Measurements from ENCODE around the gene ACAN.

Gene ACAN

DNA sequence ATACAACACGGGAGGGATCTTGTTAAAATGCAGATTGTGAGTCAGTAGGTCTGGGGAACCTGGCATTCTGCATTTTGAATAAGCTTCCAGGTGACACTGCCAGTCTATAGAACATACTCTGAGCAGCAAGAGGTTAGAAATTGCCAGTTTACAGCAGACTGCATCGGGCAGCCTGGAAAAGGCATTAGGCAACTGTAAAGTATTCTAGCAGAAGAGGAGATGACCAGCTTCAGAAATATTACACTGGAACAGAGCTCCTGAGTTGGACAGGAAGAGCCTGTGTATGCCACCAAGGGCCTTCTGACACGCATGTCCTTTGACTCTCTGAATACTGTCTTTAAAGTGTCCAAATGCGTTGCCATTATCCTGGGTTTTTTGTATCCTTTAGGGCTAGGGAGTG lies 2.5 kb upstream of the ACAN start:
- in situ Hi-C loops (cut with MboI; ENCODE audit: low sequenced_read_pairs), result no loop called here

DNA sequence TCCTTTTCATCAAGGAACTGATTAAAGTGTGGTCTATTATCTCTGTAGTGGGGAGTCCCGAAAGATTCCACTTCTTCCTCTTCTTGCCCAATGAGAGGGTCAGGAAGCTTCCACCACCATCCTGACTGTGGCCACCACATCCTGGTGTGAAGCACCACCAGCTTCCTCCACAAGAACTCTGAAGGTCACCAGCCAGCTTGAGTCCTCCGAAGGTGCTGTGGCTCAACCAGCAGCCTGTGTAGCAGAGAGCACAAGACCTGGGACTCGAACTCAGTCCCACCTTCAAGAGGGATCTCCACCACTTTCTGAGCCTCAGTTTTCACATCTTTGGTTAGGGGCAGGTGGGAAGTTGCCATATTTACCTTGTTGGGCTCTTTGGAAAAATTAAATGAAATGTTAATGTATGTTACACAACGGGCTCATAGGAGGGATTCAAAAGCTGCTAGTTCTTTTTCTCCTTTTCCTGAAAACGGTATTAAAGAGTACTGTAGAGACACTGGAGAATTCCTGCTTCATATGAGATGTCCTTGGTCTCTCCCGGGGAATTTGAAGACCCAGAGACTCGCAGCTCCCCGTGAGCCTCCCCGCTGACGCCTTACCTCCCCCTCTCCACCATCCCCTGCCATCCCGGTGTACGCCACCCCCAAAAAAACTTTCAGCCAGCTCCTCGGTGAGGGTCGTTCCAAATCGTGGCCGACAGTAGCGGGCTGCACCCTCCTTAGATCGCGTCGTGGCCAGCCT lies 816 bp upstream of the ACAN start:
- in situ Hi-C loops (cut with MboI; ENCODE audit: low sequenced_read_pairs), result no loop called here

DNA sequence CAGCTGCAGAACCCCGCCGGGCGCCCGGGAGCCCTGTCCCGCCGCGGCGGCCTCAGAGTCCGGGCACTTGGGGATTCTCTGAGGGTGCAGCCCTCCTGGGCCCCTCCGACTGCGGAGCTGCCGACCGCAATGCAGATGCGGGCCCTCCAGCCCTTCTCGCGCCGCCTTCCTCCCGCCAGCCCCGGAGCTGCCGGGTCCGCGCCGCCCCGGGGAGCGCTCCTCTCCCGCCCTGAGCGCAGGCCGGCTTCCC lies 320 bp upstream of the ACAN start:
- in situ Hi-C loops (cut with MboI; ENCODE audit: low sequenced_read_pairs), result no loop called here

DNA sequence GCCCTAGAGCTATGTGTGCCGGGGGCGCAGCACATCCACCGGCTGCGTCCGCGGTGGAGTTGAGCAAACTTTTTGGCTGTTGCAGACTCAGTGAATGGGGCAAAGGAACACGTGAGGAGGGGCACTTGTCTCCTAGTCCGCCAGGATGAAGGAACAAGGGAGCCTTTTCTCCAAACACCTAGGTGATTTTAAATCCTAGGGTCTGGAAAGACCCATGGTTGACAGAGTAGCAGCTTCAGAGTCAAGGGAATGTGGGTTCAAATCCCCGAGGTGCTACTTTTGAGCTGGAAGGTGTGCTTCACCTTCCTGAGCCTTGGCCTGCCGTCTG lies 648 bp downstream of the ACAN start:
- in situ Hi-C loops (cut with MboI; ENCODE audit: low sequenced_read_pairs), result no loop called here

DNA sequence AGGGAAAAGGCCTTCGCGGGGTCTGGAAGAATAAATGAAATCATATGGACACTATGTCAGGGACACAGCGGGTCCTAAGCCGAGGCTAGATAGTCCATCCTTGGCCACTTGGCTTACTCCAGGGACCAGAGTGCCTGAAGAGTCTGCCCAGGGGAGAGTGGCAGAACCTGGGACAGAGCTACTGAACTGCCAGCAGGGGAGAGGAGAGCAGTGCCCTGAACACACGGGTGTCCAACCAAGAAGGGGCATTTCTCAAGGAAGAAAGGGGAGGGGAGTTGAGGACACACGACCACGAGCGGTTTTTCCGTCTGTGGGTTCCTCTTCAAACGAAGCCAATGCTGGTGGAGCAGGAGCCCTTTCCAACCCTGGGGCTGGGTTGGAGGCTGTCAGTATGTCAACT lies 1.0 kb downstream of the ACAN start:
- in situ Hi-C loops (cut with MboI; ENCODE audit: low sequenced_read_pairs), result no loop called here

DNA sequence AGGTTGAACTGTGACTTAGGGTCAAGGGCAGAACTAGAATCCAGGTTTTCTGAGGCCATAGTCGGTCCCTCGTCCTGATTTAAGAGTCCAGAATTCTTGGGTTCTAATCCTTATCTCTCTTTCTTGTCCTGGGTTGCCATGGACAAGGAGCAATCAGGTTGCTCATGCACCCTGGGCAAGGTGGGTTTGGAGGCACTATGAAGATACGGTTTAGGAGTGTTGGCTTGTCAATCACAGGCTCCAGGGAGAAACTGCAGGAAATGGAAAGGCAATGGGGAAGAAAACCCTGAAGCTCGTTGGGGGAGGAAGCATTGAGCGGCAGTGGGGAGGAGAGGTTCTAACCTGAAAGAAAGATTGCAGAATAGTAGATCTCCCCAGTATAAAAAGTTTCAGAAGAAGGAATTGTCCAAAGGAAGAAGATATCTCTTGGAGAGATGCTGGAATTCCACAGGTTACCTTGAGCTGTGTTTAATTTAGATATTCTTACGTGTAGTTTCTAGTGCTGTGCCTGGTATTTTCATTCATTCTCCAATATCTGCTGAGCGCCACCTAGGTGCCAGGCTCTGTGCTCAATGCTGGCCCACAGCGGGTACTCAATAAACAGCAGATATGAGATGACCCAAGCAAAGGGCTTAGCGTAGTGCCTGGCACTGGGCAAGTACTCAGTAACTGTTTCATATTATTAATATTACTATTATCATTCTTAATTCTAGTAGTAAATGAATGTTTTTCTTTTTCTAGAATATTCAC lies 2.0 kb downstream of the ACAN start:
- in situ Hi-C loops (cut with MboI; ENCODE audit: low sequenced_read_pairs), result no loop called here

DNA sequence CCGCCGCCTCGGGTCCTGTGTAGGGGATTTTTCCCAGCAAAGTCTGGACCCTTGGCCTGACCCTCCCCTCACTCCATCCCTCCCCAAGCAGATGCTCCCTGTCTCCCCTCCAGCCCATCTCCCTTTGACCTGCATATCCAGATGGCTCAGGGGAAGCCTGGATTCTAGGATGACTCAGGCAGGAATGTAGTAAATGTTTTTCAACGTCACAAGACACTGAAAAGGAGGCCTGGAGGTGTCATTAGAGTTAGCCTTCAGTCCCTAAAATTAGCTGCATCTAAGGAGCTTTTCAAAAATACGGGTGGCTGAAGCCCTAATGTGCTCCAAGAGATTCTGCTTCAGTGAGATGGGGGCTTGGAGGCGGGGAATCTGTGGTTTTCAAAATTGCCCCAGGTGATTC lies 7.2 kb downstream of the ACAN start:
- in situ Hi-C loops (cut with MboI; ENCODE audit: low sequenced_read_pairs), result no loop called here

DNA sequence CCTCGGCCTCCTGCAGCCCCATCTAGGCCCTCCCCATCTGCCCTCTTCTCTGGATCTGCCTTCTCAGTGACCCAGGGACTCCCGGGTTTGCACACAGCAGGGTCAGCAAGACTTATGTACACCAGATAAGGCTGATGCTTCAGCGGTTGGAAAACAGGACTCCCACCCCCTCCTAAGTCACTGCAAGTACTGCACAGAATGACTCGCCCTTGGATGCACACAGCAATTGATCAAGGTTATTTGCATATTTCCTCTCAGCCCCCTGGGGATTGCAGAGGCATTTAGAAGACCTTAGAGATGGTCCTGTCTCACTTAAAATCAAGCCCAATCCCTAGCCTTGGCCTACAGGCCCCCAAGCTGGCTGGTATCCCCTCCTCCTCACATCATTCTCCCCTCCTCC lies 8.9 kb downstream of the ACAN start:
- in situ Hi-C loops (cut with MboI; ENCODE audit: low sequenced_read_pairs), result no loop called here

DNA sequence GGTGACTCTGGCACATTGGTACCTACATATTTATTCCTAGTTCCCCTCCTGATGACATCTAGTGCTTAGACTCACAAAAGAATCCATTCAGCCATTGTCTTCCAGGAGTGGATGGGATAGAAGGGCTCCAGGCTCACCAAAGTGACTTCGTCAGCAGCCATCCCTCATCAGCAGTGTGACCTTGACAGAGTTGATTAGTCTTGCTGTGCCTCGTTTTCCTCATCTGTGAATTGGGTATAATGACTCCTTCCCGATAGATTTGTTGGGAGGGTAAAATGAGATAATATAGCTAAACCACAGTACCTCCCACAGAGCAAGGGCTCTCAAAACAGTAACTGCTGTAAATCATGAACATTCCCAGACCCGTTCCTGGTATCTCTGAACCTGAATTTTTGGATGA lies 10.7 kb downstream of the ACAN start:
- in situ Hi-C loops (cut with MboI; ENCODE audit: low sequenced_read_pairs), result no loop called here

DNA sequence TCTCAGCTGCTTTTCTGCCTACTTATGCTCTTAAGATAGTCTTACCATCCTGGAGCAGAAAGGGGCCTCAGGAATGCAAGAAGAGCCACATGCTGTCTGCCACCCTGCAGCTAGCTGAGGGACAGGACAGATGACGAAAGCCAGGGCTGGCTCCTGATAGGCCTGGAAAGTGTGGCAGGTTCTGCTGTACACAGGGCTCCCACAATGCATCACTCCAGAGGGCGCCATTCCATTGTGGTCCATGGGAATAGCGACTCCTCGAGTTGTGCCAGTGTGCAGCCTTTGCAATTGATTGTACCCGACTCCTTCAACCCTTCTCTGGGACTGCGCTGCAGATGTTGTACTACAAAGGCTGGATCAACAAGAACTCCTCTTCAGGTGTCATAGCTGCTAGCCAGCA lies 11.2 kb downstream of the ACAN start:
- in situ Hi-C loops (cut with MboI; ENCODE audit: low sequenced_read_pairs), result no loop called here

DNA sequence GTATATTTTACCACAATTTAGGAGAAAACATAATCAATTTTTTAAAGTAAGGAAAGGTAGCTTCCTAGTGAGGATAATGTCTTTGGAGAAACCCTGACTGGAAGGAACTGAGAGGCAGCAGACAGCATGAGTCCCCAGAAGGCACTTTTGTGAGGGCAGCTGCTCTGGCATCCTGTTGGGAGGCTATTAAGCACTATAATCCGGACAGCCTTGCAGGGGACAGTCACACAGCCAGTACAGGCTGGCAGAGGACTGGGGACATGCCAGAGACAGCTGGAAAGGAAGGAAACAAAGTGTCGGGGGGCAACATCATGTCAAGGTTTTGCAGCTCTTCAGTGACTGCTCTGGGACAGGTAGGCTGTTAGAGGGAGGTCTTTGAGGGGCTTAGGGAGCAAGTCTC lies 15.7 kb downstream of the ACAN start:
- in situ Hi-C loops (cut with MboI; ENCODE audit: low sequenced_read_pairs), result no loop called here

DNA sequence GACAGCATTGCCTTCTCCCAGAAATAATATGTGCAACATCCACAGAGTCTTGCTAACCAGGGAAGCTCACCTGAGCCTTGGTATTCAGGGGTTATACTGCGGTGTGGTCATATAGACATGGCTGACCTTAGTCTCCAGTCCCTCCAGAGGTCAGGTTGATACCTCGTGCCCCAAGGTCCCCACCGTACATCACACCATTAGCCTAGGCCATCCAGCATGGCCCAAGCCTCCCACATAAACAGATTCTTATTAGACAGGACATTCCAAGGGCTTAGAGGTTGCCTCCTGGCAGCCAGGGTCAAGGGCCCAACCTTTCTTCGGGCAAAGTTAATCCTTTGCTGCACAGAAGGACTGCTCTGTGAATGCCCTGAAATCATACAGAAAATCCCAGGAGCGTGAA lies 18.8 kb downstream of the ACAN start:
- in situ Hi-C loops (cut with MboI; ENCODE audit: low sequenced_read_pairs), result no loop called here

DNA sequence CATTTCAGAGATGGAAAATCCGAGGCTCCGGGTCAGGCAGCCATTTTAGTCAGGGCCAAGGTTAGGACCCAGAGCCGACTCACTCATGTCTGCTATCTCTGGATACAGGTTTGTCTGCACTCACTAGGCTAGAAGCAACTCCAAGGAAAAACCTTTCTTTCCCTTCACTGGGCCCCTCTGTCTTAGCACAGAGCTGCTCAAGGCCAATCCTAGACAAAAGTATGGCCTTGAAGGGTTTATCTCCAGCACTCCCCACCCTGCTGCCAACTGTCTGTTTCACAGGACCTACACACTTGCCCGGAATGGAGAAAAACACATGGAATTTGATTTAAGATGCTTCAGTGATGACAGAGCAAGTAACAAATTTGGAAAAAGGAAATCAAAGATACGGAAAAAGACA lies 25.6 kb downstream of the ACAN start:
- in situ Hi-C loops (cut with MboI; ENCODE audit: low sequenced_read_pairs), result no loop called here

DNA sequence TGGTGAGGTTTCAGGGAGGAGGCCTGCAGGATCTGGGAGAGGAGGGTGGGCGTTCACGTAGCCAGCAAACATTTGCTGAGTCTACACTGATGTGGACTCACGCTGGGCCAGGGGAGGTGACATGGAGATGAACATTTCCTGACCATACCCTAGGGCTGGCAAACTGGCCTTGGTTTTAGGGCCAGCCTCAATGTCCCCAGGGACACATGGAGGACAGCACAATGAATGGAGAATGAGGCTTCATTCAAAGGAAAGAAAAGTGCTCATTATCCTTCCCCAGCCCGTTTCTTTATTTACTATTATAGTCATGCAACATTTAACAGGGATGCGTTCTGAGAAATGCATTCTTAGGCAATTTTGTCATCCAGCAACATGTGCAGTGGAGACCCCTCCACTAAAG lies 26.8 kb downstream of the ACAN start:
- in situ Hi-C loops (cut with MboI; ENCODE audit: low sequenced_read_pairs), result no loop called here

DNA sequence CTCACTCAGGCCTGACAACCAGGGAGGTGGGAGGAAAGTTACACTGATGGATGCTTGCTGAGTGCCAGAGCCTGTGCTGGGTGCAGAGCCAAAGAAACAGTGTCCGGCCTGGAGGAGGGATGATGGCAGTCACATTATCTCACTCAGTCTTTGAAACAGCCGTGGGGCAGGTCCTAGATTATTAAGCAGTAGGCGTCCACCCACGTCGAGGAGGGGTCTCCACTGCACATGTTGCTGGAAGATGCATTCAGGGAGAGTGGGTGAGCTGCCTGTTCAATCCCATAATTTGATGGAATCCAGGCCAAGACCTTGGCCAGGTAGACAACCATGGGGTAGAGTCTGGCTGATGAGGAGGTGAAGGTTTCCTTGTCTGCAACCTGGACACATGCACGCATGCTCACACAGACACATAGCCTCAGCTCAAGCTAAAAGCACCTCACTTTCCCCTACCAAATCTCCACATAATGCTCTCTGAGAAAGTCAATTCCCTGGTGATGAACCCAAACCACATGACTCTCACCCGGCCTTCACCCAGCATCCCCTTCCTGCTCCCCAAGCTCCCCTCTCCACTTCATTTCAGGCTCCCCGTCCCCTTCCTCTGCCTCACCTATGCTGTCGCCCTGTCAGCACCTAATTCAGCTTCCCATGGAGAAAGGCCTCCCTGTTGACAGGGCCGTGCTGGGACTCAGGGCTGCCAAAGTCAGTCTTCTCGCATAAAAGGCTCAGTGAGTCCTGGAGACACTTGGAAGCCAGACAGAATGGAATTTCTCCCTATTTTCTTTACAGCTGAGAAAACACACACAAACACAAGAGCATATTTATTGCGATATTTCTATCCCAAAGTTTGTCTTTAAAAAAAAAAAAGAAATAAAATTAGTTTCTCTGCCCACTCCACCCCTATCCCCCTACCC lies 29.8 kb downstream of the ACAN start:
- in situ Hi-C loops (cut with MboI; ENCODE audit: low sequenced_read_pairs), result no loop called here

DNA sequence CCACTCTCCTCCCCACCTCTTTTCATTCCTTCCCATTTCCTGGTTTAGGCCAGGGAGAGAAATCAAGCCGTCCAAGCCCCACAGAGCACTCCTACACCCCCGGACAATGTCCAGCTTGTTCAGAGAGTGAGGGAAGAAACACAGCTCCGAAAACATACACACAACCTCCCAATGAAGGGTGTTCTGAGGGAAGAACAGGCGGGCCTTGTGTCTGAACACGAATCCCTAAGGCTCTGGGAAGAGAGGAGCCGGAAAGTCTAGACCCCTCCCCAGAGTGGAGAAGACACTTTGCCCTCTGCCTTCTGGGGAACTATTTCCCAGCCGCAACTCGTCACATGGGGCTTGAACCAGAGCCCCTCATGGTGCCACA lies 30.5 kb downstream of the ACAN start:
- in situ Hi-C loops (cut with MboI; ENCODE audit: low sequenced_read_pairs), result no loop called here

DNA sequence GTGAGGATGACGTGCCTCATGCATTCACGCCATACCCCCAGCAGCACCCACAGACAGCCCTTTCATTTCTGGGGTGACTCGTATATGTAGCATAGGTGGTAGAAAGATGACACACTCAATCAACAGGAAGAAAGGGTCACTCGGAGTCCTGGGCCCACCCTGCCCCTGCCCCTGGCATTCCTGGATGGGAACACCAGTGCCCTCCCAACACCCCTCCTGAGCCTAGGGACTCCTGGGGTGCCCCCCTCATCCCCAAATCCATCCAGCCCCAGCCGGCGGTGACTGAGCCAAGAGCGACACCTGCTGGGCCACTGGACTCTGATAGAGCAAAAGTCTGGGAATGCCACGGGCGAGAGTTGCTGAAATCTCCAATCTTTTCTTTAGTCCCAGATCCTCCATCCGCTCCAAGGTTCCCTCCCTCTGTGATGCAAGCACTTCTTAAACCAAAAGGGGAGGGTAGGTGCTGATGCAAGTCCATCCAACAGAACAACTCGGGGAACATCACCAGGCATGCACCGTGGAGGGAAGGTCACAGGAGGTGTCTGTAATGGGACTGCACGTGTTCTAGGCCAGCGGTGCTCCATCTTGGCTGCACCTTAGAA lies 31.1 kb downstream of the ACAN start:
- in situ Hi-C loops (cut with MboI; ENCODE audit: low sequenced_read_pairs), result no loop called here

DNA sequence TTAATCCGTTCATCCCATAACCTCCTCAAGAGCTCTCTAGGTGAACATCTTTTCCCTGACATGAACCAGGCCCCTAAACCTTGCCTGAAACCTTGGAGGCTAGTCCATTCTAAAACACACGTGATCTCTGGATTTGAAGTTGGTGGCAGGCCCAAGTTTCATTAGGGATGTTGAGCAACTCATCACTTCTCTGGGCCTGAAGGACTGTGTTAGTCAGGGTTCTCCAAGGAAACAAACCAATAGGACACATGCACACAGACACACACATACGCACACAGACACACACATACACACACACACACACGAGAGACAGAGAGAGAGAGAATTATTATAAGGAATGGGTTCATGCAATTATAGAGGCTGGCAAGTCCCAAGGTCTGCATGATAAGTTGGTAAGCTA lies 31.9 kb downstream of the ACAN start:
- in situ Hi-C loops (cut with MboI; ENCODE audit: low sequenced_read_pairs), result no loop called here

DNA sequence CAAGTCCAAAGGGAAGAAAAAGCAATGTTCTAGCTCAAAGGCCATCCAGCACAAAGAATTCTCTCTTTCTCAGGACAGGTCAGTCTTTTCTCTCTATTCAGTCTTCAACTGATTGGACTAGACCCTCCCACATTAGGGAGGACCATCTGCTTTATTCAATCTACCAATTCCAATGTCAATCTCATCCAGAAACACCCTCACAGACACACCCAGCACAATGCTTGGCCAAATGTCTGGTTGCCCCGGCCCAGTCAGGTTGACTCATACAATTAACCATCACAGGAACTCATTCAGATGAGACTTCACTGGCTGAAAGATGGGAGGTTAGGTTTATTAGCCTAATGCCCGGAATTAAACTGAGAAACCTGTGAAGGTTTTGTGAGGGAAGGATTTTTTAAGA lies 32.4 kb downstream of the ACAN start:
- in situ Hi-C loops (cut with MboI; ENCODE audit: low sequenced_read_pairs), result no loop called here

DNA sequence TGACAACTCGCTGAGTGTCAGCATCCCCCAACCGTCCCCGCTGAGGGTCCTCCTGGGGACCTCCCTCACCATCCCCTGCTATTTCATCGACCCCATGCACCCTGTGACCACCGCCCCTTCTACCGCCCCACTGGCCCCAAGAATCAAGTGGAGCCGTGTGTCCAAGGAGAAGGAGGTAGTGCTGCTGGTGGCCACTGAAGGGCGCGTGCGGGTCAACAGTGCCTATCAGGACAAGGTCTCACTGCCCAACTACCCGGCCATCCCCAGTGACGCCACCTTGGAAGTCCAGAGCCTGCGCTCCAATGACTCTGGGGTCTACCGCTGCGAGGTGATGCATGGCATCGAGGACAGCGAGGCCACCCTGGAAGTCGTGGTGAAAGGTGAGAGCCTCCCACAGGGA lies 35.4 kb downstream of the ACAN start:
- in situ Hi-C loops (cut with MboI; ENCODE audit: low sequenced_read_pairs), result no loop called here

DNA sequence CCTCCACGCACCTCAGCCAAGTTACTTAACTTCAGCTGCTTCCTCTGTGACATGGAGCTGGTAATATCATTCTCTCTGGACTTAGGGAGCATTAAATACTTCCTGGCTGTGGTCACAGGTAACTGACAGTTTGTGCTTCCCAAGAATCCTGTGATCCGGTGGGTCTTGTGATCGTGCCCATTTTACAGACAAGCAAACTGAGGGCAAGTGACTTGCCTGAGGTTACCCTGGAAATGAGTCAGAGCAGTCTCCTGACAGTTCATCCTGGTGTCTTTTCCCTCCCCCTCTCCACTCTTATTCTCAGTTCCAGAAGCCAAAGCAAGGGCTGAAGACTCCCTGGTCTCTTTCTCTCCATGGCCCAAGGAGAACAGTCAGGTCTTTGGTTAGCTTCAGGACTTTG lies 35.9 kb downstream of the ACAN start:
- in situ Hi-C loops (cut with MboI; ENCODE audit: low sequenced_read_pairs), result no loop called here

DNA sequence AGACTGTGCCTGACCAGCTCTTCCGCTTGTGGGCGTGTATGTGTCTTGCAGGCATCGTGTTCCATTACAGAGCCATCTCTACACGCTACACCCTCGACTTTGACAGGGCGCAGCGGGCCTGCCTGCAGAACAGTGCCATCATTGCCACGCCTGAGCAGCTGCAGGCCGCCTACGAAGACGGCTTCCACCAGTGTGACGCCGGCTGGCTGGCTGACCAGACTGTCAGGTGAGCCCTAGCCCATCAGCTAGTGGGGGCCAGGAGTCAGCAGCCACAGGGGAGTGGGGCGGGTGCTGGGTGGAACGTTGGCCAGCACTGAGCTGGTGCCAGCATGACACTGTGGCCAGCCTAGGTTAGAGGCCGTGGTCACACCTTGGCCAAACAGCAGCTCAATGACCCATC lies 36.7 kb downstream of the ACAN start:
- in situ Hi-C loops (cut with MboI; ENCODE audit: low sequenced_read_pairs), result no loop called here

Measured in HL-60/S4 treated with phorbol 12-myristate 13-acetate at 8.2 ng/mL for 4 days and 3 days (cell line).